HG03139 (cell line): ENCODE measurements around the gene PARP11.

Experiments used
- ATAC-seq: cut with Tn5 transposase; IDR thresholded peaks from one replicate; pipeline ENCODE4 v1.9.1; 2021; ENCODE audit not compliant: unreplicated experiment

Gene PARP11

DNA sequence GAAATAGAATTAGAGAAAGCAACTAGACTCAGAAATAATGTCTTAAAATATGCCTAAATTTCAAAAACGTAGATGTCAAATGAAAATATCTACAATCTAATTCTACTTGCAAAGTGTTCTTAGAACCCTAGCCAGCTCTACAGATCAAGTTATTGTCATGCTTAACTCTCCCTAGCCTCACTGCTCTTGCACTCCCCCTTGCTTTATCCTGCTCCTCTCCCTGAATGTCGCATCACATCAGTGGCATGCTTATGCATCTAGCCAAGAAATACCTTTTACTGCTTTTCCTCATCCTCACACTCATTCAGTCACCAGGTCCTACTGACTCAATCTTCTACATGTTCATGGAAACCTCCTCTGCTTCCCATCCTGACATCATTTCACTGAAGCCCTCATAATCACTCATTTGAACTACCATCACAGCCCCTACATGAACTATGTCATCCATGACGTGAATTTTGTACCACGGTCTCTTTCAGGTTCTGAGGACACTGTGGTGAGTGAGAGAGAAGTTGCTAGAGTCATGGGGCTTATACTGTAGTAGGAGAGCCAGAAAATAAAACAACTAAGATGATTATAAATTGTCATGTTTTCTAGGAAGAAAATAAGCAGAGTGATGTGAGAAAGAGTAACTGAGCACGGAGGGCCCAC lies 97.7 kb downstream of the PARP11 start:
- no peak for ATAC-seq

DNA sequence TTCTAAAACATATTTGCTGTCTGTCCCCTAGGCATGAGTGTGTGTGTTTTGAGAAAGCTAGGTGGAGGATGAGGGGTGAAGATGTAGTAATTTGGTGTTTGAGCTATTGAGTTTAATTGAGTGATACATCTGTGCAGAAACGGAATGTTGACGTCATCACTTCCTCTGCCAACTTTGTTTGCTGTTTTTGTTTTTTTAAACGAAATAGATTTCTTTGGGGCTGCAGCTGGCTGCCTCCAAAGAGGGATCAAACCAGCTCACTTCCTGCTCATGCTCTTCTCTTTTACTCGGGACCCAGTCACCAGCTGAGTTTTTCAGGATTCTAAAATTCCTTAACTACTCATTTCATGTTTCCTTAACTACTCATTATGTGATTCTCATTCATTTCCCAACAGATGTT lies 100.8 kb downstream of the PARP11 start:
- no peak for ATAC-seq

DNA sequence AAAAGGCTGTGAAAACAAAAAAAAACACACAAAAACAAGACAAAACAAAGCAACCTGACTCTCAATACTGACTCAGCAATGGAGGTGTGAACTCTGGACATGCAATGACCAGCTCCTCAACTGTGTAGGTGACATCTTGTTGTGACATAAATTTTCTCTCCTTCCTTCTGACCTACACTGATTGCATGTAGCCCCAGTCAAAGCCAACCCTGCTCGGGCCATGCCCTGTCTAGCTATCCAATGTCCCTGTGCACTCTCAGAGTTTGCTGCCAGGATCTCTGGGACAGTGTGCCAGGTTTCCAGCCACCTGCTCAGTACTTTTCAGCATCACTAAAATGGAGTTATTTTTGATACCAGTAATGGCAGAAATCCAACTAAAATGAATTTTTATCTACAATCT lies 101.3 kb downstream of the PARP11 start:
- ATAC-seq, result no peak

DNA sequence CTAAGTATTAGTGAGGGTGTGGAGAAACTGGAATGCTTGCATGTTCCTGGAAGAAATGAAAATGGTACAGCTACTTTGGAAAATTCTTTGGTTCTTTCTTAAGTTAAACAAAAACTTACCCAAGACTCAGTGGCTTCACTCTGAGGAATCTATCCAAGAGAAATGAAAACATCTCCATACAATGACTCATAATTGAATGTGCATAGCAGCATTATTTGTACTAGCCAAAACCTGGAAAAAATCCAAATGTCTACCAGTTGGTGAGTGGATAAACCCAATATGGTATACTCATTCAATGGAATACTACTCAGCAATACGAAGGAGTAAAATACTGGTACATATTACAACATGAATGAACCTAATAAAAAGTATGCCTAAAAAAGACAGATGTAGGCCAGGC lies 102.3 kb downstream of the PARP11 start:
- no peak for ATAC-seq

DNA sequence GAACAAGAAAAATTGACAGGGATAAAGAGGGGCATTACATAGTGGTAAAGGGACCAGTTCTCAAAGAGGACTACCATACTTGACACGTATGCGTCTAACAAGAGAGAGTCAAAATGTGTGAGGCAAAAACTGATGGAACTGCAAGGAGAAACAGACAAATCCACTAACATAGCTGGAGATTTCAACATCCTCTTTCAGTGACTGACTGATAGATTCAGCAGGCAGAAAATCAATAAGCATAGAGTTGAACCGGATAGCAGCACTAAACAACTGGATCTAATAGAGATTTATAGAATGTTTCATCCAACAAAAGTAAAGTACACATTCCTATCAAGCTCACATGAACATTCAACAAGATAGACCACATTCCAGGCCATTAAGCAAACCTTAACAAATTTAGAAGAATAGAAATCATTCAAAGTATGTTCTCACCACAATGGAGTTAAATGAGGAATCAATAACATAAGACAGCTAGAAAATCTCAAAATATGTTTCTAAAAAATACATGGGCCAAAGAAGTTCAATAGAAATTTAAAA lies 104.2 kb downstream of the PARP11 start:
- no peak for ATAC-seq

DNA sequence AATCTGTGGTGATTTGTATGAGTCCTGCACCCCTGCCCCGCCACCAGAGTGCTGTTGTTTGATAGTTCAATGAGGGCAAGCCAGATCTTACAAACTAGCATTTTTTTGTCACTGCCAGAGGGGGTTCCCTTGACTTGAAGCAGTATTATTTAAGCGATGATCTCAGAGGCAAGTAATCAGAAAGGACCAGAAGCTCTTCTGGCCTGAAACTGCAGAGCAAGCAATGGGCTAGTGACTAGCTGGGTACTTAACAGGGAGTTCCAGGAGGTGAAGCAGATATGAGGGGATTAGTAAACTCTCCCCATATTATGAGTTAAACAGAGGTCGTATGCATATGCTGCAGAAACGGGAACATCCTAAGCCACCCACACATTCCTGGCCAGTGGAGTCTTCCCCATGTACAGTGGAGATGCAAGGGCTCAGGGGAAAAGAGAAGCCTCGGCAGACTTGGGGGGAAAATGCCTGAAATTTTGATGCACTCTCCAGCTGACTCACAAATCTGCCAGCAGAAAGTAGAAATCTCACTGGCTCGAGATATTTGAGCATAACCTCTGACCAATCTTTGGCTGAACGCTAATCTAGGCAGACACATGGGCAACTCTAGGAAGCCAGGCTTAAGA lies 112.0 kb downstream of the PARP11 start:
- ATAC-seq, result no peak

DNA sequence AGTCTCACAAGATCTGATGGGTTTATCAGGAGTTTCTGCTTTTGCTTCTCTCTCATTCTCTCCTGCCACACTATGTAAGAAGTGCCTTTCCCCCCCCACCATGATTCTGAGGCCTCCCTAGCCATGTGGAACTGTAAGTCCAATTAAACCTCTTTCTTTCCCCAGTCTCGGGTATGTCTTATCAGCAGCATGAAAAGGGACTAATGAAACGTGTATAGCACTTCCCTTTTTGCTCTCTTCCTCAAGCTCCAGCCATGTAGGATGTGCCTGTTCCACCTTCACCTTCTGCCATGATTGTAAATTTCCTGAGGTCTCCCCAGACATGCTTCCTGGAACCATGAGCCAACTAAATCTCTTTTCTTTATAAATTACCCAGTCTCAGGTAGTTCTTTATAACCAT lies 113.3 kb downstream of the PARP11 start:
- ATAC-seq, result no peak
